HepG2 (cell line): ENCODE measurements around the gene ENDOG.
"Not testable (repeated sequence)": the region's sequence is repeated elsewhere in the genome, so short reads cannot be mapped to it uniquely, and the experiment has no call there.

Experiments
- EED ChIP-seq: sonication (generic); formaldehyde crosslinking; IDR thresholded peaks from 2 replicates; pipeline ENCODE4 v1.5.0; 2020; ENCODE audit warnings: mild to moderate bottlenecking, missing genetic modification reagents
- EP300 ChIP-seq, 3 experiments: sonication (generic) in 1 of 3; formaldehyde crosslinking in 1 of 3; IDR thresholded peaks; 2 replicates each; pipeline versions ENCODE4 v1.5.1 to v1.6.1; 2011 to 2020; ENCODE audit warnings: low read depth in 2 of 3, low read length in 2 of 3, borderline replicate concordance in 1 of 3, improper control_type of control experiment in 1 of 3, mild to moderate bottlenecking in 1 of 3, missing genetic modification reagents in 1 of 3, moderate library complexity in 1 of 3
- EZH2 ChIP-seq: conservative IDR thresholded peaks from 2 replicates; pipeline ENCODE4 v1.6.1; 2012; ENCODE audit warnings: mild to moderate bottlenecking, low read depth, low read length, moderate library complexity
- HNF4G ChIP-seq, 2 experiments: sonication (generic) in 1 of 2; formaldehyde crosslinking in 1 of 2; IDR thresholded peaks; 2 replicates each; pipeline versions ENCODE4 v1.4.0 to v1.6.1; 2011 to 2020; ENCODE audit warnings: borderline replicate concordance in 2 of 2, low read depth in 2 of 2, mild to moderate bottlenecking in 2 of 2, low read length in 1 of 2, missing genetic modification reagents in 1 of 2, moderate library complexity in 1 of 2
- MYNN ChIP-seq: sonication (generic); formaldehyde crosslinking; IDR thresholded peaks from 2 replicates; pipeline ENCODE4 v1.4.0; 2020; ENCODE audit warnings: mild to moderate bottlenecking, low read depth, missing genetic modification reagents
- NCOA2 ChIP-seq: sonication (generic); formaldehyde crosslinking; IDR thresholded peaks from 2 replicates; pipeline ENCODE4 v1.8.0; 2022; ENCODE audit warnings: inconsistent platforms
- SMC3 ChIP-seq: IDR thresholded peaks from 2 replicates; pipeline ENCODE4 v1.6.1; 2011; ENCODE audit warnings: low read length, improper control_type of control experiment
- SP1 ChIP-seq, 2 experiments: fragments of 450-650 bp in 1 of 2; sonication (generic) in 1 of 2; formaldehyde crosslinking in 1 of 2; IDR thresholded peaks; 2 replicates each; pipeline versions ENCODE4 v1.4.0 to v1.6.1; 2016 to 2020; ENCODE audit warnings: missing genetic modification reagents in 1 of 2
- ZNF460 ChIP-seq: sonication (generic); formaldehyde crosslinking; IDR thresholded peaks from 2 replicates; pipeline ENCODE4 v1.5.1; 2020; ENCODE audit warnings: missing genetic modification reagents, mild to moderate bottlenecking, borderline replicate concordance
- TF ChIP-seq, protein P1 (sequence below): sonication (generic); formaldehyde crosslinking; IDR thresholded peaks from 2 replicates; pipeline ENCODE4 v1.5.0; 2020; ENCODE audit warnings: mild to moderate bottlenecking, missing genetic modification reagents, moderate library complexity

GRCh38 chr9:128854454-128854853, 36.2 kb downstream of the ENDOG start:
- not testable (repeated sequence) for TF ChIP-seq HNF4G (IDR thresholded peaks at IDR 0.05; ENCODE audit: borderline replicate concordance, low read depth, low read length); HNF4G (CRISPR knock-in tag; IDR thresholded peaks at IDR 0.05; ENCODE audit: borderline replicate concordance, low read depth); MYNN (CRISPR knock-in tag); EED (CRISPR knock-in tag); EZH2; EP300 (IDR thresholded peaks at IDR 0.05; ENCODE audit: low read depth in 2 of 2, low read length in 2 of 2); EP300 (CRISPR knock-in tag; IDR thresholded peaks at IDR 0.05; ENCODE audit: borderline replicate concordance); SP1 (IDR thresholded peaks at IDR 0.05); SP1 (CRISPR knock-in tag; IDR thresholded peaks at IDR 0.05); SMC3; NCOA2; ZNF460 (CRISPR knock-in tag)
- TF ChIP-seq, protein P1, sequence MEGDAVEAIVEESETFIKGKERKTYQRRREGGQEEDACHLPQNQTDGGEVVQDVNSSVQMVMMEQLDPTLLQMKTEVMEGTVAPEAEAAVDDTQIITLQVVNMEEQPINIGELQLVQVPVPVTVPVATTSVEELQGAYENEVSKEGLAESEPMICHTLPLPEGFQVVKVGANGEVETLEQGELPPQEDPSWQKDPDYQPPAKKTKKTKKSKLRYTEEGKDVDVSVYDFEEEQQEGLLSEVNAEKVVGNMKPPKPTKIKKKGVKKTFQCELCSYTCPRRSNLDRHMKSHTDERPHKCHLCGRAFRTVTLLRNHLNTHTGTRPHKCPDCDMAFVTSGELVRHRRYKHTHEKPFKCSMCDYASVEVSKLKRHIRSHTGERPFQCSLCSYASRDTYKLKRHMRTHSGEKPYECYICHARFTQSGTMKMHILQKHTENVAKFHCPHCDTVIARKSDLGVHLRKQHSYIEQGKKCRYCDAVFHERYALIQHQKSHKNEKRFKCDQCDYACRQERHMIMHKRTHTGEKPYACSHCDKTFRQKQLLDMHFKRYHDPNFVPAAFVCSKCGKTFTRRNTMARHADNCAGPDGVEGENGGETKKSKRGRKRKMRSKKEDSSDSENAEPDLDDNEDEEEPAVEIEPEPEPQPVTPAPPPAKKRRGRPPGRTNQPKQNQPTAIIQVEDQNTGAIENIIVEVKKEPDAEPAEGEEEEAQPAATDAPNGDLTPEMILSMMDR: not testable (repeated sequence)
